ENCODE data around the gene RHBDF2. TPM values are rescaled to one million over a fixed set of nuclear protein-coding genes. Genes with fewer than 3 reads are reported as not detected.

Gene RHBDF2
- total and polyA plus RNA-seq, 2 donors (not counting 1 experiment from before 2014, with no cell fraction given): 288 to 482 TPM

- intact Hi-C loops (cut with micrococcal nuclease): no loop called here
- DNase-seq: no peak
- no peak overlapping the region for H2AFZ ChIP-seq (ENCODE audit: insufficient read depth, low read depth, low read length, poor library complexity, severe bottlenecking)
- ChIA-PET POLR2A (no interaction called here), CTCF (interaction anchor here (5.6 to 8.9 kb wide), 2 partner anchors 12 to 38 kb away, joined by 39 to 69 read pairs; no protein-coding TSS in a partner anchor)
- H3K79me2 ChIP-seq (ENCODE audit: control insufficient read depth, insufficient read depth, low read length): peaks cover 94% of the 10 kb centered on the region
- Mint-ChIP-seq H3K9me3 (ENCODE audit: insufficient read depth) (no peaks in the 10 kb centered on the region), H3K27me3 (no peaks in the 10 kb centered on the region), H3K4me1 (peaks cover 73% of the 10 kb centered on the region), H3K4me3 (peak overlapping the region; percentile 21), H3K27ac (peak overlapping the region; percentile 66)
- TF ChIP-seq CTCF (IDR thresholded peaks at IDR 0.05) (no peak), EZH2 (IDR thresholded peaks at IDR 0.05; ENCODE audit: borderline replicate concordance, insufficient read depth, low read depth, low read length, poor library complexity, severe bottlenecking) (no peak)
- H3K36me3 ChIP-seq (replicated peaks in 1 of 2; ENCODE audit: control extremely low read depth in 1 of 2, control insufficient read depth in 1 of 2, extremely low read depth in 1 of 2, insufficient read depth in 2 of 2, low read length in 1 of 2): peaks cover 0 to 16% of the 10 kb centered on the region in 2 experiments
- no peak overlapping the region for H3K4me2 ChIP-seq (replicated peaks; ENCODE audit: low read depth, low read length, poor library complexity, severe bottlenecking)
- peaks cover 66 to 75% of the 10 kb centered on the region in 2 donors for H3K4me1 ChIP-seq (ENCODE audit: control insufficient read depth in 2 of 2, insufficient read depth in 2 of 2, low read length in 2 of 2)
- no peak for ATAC-seq (ENCODE audit: low read depth)
- no peak overlapping the region for H3K4me3 ChIP-seq (ENCODE audit: control extremely low read depth in 1 of 5, extremely low read depth in 1 of 5, insufficient read depth in 1 of 5, low read depth in 2 of 5, low read length in 4 of 5)
- peaks cover 35% of the 10 kb centered on the region for H4K20me1 ChIP-seq (ENCODE audit: control insufficient read depth, insufficient read depth, low read length, poor library complexity, severe bottlenecking)
- no peaks in the 10 kb centered on the region for H3K27me3 ChIP-seq (replicated peaks in 1 of 4; ENCODE audit: control extremely low read depth in 1 of 4, control insufficient read depth in 3 of 4, insufficient read depth in 4 of 4, low read length in 3 of 4)
- peak overlapping the region in 1 of 2 donors; percentile 32 for H3K27ac ChIP-seq (ENCODE audit: low read length in 2 of 2)
- H3K9ac ChIP-seq (ENCODE audit: low read length): no peak overlapping the region
- peaks cover 0 to 7% (median 0%) of the 10 kb centered on the region in 3 donors for H3K9me3 ChIP-seq (ENCODE audit: control extremely low read depth in 1 of 3, control insufficient read depth in 2 of 3, insufficient read depth in 1 of 3, low read length in 2 of 3)
- whole genome bisulfite sequencing (ENCODE audit: insufficient coverage): 89% methylated on average over 5 of the region's 7 CpGs
Measured at GRCh38 chr17:76421044-76421407, 80.2 kb downstream of the RHBDF2 start.

Other genes with a start within 250 kb of the RHBDF2 start
- 78.9 and 84.8 TPM in 2 replicates for gene UBALD2, start 236.1 kb downstream of the RHBDF2 start, total RNA-seq
- 155 and 252 TPM in 2 replicates for gene UBALD2, start 236.1 kb downstream of the RHBDF2 start, polyA plus RNA-seq
- gene QRICH2, start 193.1 kb downstream of the RHBDF2 start, total RNA-seq: 4.2 and 4.4 TPM in 2 replicates
- gene QRICH2, start 193.1 kb downstream of the RHBDF2 start, polyA plus RNA-seq: 3.1 and 4.5 TPM in 2 replicates
- gene PRPSAP1, start 147.5 kb downstream of the RHBDF2 start, total RNA-seq: 45.5 and 48.0 TPM in 2 replicates
- 43.0 and 61.4 TPM in 2 replicates for gene PRPSAP1, start 147.5 kb downstream of the RHBDF2 start, polyA plus RNA-seq
- 2.2 and 2.4 TPM in 2 replicates for gene SPHK1, start 116.8 kb downstream of the RHBDF2 start, total RNA-seq
- gene SPHK1, start 116.8 kb downstream of the RHBDF2 start, polyA plus RNA-seq: 1.1 and 1.9 TPM in 2 replicates
- gene UBE2O, start 48.3 kb downstream of the RHBDF2 start, total RNA-seq: 54.0 and 62.4 TPM in 2 replicates
- 41.3 and 62.5 TPM in 2 replicates for gene UBE2O, start 48.3 kb downstream of the RHBDF2 start, polyA plus RNA-seq
- gene AANAT, start 33.8 kb downstream of the RHBDF2 start, total RNA-seq: 0.94 TPM in 1 of 2 replicates, not detected in the other
- gene AANAT, start 33.8 kb downstream of the RHBDF2 start, polyA plus RNA-seq: 0.42 and 0.88 TPM in 2 replicates
- gene CYGB, start 36.3 kb upstream of the RHBDF2 start, total RNA-seq: 2.7 and 3.0 TPM in 2 replicates
- gene CYGB, start 36.3 kb upstream of the RHBDF2 start, polyA plus RNA-seq: 0.14 and 0.42 TPM in 2 replicates
- gene PRCD, start 38.6 kb upstream of the RHBDF2 start, total RNA-seq: 30.6 and 34.4 TPM in 2 replicates
- gene PRCD, start 38.6 kb upstream of the RHBDF2 start, polyA plus RNA-seq: 10.5 and 18.0 TPM in 2 replicates
- 2.7 TPM in 2 replicates for gene ST6GALNAC2, start 84.4 kb upstream of the RHBDF2 start, total RNA-seq
- gene ST6GALNAC2, start 84.4 kb upstream of the RHBDF2 start, polyA plus RNA-seq: 0.25 and 0.58 TPM in 2 replicates
- gene ST6GALNAC1, start 142.3 kb upstream of the RHBDF2 start, total RNA-seq: not detected in 2 replicates
- gene ST6GALNAC1, start 142.3 kb upstream of the RHBDF2 start, polyA plus RNA-seq: not detected in 2 replicates
- 14.5 and 16.1 TPM in 2 replicates for gene MXRA7, start 209.5 kb upstream of the RHBDF2 start, total RNA-seq
- gene MXRA7, start 209.5 kb upstream of the RHBDF2 start, polyA plus RNA-seq: 5.5 and 8.4 TPM in 2 replicates
- 38.2 and 41.1 TPM in 2 replicates for gene JMJD6, start 225.2 kb upstream of the RHBDF2 start, total RNA-seq
- gene JMJD6, start 225.2 kb upstream of the RHBDF2 start, polyA plus RNA-seq: 45.0 and 76.7 TPM in 2 replicates
- 59.6 and 64.0 TPM in 2 replicates for gene METTL23, start 225.4 kb upstream of the RHBDF2 start, total RNA-seq
- gene METTL23, start 225.4 kb upstream of the RHBDF2 start, polyA plus RNA-seq: 59.0 and 68.1 TPM in 2 replicates
- gene SRSF2, start 235.9 kb upstream of the RHBDF2 start, total RNA-seq: 356 and 362 TPM in 2 replicates
- 764 and 844 TPM in 2 replicates for gene SRSF2, start 235.9 kb upstream of the RHBDF2 start, polyA plus RNA-seq
- gene MFSD11, start 236.7 kb upstream of the RHBDF2 start, total RNA-seq: 34.8 and 36.4 TPM in 2 replicates
- 23.9 and 24.5 TPM in 2 replicates for gene MFSD11, start 236.7 kb upstream of the RHBDF2 start, polyA plus RNA-seq

Measured in B cell (primary cell).